WTC11 (cell line): ENCODE results near the gene ETFB. TPM values are rescaled to one million over a fixed set of nuclear protein-coding genes. Genes with fewer than 3 reads are reported as not detected.
A peak's percentile ranks its signal among the peaks of the same experiment; 100 is the strongest.

Experiments used
- ATF2 ChIP-seq: sonication (generic); formaldehyde crosslinking; IDR thresholded peaks from 2 replicates; pipeline ENCODE4 v1.8.1; 2022; ENCODE audit warnings: low read depth, missing genetic modification reagents, borderline replicate concordance
- CBFB ChIP-seq: sonication (generic); formaldehyde crosslinking; IDR thresholded peaks from 2 replicates; pipeline ENCODE4 v1.8.1; 2022; ENCODE audit warnings: mild to moderate bottlenecking, low read depth, missing genetic modification reagents
- EMX1 ChIP-seq: fragments of 250-450 bp; sonication (Bioruptor Pico); IDR thresholded peaks from 2 replicates; pipeline ENCODE4 v1.8.0; 2021; ENCODE audit warnings: mild to moderate bottlenecking
- ESRRA ChIP-seq: sonication (generic); formaldehyde crosslinking; IDR thresholded peaks from 2 replicates; pipeline ENCODE4 v1.8.1; 2022; ENCODE audit warnings: mild to moderate bottlenecking, missing genetic modification reagents, borderline replicate concordance
- FOXP1 ChIP-seq: sonication (generic); formaldehyde crosslinking; IDR thresholded peaks from 2 replicates; pipeline ENCODE4 v1.8.0; 2022; ENCODE audit warnings: missing genetic modification reagents, mild to moderate bottlenecking, moderate library complexity, borderline replicate concordance
- FOXP4 ChIP-seq: sonication (generic); formaldehyde crosslinking; IDR thresholded peaks from 2 replicates; pipeline ENCODE4 v1.8.0; 2022; ENCODE audit warnings: mild to moderate bottlenecking, missing genetic modification reagents
- GRHL2 ChIP-seq: fragments of 250-450 bp; sonication (Bioruptor Pico); IDR thresholded peaks from 2 replicates; pipeline ENCODE4 v1.8.0; 2022; ENCODE audit warnings: mild to moderate bottlenecking, moderate library complexity; ENCODE audit not compliant: insufficient replicate concordance, severe bottlenecking
- GTF2I ChIP-seq: fragments of 250-450 bp; sonication (Bioruptor Pico); conservative IDR thresholded peaks from 2 replicates; pipeline ENCODE4 v1.4.0; 2021; ENCODE audit warnings: mild to moderate bottlenecking
- MAX ChIP-seq: sonication (generic); formaldehyde crosslinking; IDR thresholded peaks from 2 replicates; pipeline ENCODE4 v1.8.0; 2022; ENCODE audit warnings: mild to moderate bottlenecking, missing genetic modification reagents
- MYBL2 ChIP-seq: sonication (generic); formaldehyde crosslinking; IDR thresholded peaks from 2 replicates; pipeline ENCODE4 v1.8.1; 2023; ENCODE audit warnings: mild to moderate bottlenecking, moderate library complexity, missing genetic modification reagents
- NFYB ChIP-seq: sonication (generic); formaldehyde crosslinking; conservative IDR thresholded peaks from 2 replicates; pipeline ENCODE4 v1.8.0; 2022; ENCODE audit warnings: low read depth, missing genetic modification reagents
- NR1H2 ChIP-seq: sonication (generic); formaldehyde crosslinking; IDR thresholded peaks from 2 replicates; pipeline ENCODE4 v1.9.0; 2021; ENCODE audit warnings: mild to moderate bottlenecking, moderate library complexity, missing genetic modification reagents
- NR3C1 ChIP-seq: sonication (generic); formaldehyde crosslinking; conservative IDR thresholded peaks from 2 replicates; pipeline ENCODE4 v1.8.1; 2023; ENCODE audit warnings: low read depth, mild to moderate bottlenecking, missing genetic modification reagents
- PRDM15 ChIP-seq: sonication (generic); formaldehyde crosslinking; IDR thresholded peaks from 2 replicates; pipeline ENCODE4 v1.8.0; 2022; ENCODE audit warnings: missing genetic modification reagents
- SMAD4 ChIP-seq: sonication (generic); formaldehyde crosslinking; IDR thresholded peaks from 2 replicates; pipeline ENCODE4 v1.8.0; 2022; ENCODE audit warnings: mild to moderate bottlenecking, missing genetic modification reagents
- ZNF138 ChIP-seq: sonication (generic); formaldehyde crosslinking; conservative IDR thresholded peaks from 2 replicates; pipeline ENCODE4 v1.8.1; 2022; ENCODE audit warnings: mild to moderate bottlenecking, moderate library complexity, missing genetic modification reagents
- ZNF232 ChIP-seq: sonication (generic); formaldehyde crosslinking; IDR thresholded peaks from 2 replicates; pipeline ENCODE4 v1.8.0; 2022; ENCODE audit warnings: mild to moderate bottlenecking, missing genetic modification reagents
- ZNF425 ChIP-seq: fragments of 250-450 bp; sonication (Bioruptor Pico); conservative IDR thresholded peaks from 2 replicates; pipeline ENCODE4 v1.9.0; 2021; ENCODE audit warnings: mild to moderate bottlenecking
- total RNA-seq: library from RNA; stranded (reverse); gene quantifications from 3 replicates; pipeline ENCODE4 v1.2.3, GENCODE V29; 2021
- TF ChIP-seq, protein P1 (sequence below): sonication (generic); formaldehyde crosslinking; IDR thresholded peaks from 2 replicates; pipeline ENCODE4 v1.8.1; 2023; ENCODE audit warnings: mild to moderate bottlenecking, missing genetic modification reagents
- TF ChIP-seq, protein P2 (sequence below): sonication (generic); formaldehyde crosslinking; IDR thresholded peaks from 2 replicates; pipeline ENCODE4 v1.8.1; 2022; ENCODE audit warnings: mild to moderate bottlenecking, moderate library complexity, missing genetic modification reagents
- TF ChIP-seq, protein P3 (sequence below): fragments of 250-450 bp; sonication (Bioruptor Pico); IDR thresholded peaks from 2 replicates; pipeline ENCODE4 v1.9.0; 2021; ENCODE audit warnings: mild to moderate bottlenecking
- TF ChIP-seq, protein P4 (sequence below): sonication (generic); formaldehyde crosslinking; IDR thresholded peaks from 2 replicates; pipeline ENCODE4 v1.8.1; 2022; ENCODE audit warnings: missing genetic modification reagents, borderline replicate concordance

The ETFB gene
- total RNA-seq, 1 experiment from 2014 or later = 60.6 TPM

GRCh38 chr19:51339687-51340656 is 26.2 kb downstream of the ETFB start (continued):
- TF ChIP-seq GTF2I (no peak), FOXP1 (peak; percentile 99), ZNF138 (CRISPR knock-in tag) (no peak), NFYB (peak; percentile 45), MAX (peak; percentile 84), SMAD4 (CRISPR knock-in tag) (no peak), FOXP4 (peak; percentile 86), PRDM15 (no peak), EMX1 (no peak), ZNF425 (no peak), ZNF232 (0 out of 2 replicates have a peak, but pooled peaks have one; percentile 80), NR1H2 (no peak), ATF2 (CRISPR knock-in tag) (no peak), MYBL2 (peak; percentile 65; the same call in 1 of the 2 replicates), CBFB (no peak), NR3C1 (CRISPR knock-in tag) (no peak; the same call in 1 of the 2 replicates), GRHL2 (CRISPR knock-in tag) (no peak), ESRRA (CRISPR knock-in tag) (peak; percentile 80)
- TF ChIP-seq, protein P1, sequence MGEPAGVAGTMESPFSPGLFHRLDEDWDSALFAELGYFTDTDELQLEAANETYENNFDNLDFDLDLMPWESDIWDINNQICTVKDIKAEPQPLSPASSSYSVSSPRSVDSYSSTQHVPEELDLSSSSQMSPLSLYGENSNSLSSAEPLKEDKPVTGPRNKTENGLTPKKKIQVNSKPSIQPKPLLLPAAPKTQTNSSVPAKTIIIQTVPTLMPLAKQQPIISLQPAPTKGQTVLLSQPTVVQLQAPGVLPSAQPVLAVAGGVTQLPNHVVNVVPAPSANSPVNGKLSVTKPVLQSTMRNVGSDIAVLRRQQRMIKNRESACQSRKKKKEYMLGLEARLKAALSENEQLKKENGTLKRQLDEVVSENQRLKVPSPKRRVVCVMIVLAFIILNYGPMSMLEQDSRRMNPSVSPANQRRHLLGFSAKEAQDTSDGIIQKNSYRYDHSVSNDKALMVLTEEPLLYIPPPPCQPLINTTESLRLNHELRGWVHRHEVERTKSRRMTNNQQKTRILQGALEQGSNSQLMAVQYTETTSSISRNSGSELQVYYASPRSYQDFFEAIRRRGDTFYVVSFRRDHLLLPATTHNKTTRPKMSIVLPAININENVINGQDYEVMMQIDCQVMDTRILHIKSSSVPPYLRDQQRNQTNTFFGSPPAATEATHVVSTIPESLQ (CRISPR knock-in tag) = no peak
- TF ChIP-seq, protein P2, sequence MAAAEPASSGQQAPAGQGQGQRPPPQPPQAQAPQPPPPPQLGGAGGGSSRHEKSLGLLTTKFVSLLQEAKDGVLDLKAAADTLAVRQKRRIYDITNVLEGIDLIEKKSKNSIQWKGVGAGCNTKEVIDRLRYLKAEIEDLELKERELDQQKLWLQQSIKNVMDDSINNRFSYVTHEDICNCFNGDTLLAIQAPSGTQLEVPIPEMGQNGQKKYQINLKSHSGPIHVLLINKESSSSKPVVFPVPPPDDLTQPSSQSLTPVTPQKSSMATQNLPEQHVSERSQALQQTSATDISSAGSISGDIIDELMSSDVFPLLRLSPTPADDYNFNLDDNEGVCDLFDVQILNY (CRISPR knock-in tag) = 0 out of 2 replicates have a peak, but pooled peaks have one; percentile 71
- TF ChIP-seq, protein P3, sequence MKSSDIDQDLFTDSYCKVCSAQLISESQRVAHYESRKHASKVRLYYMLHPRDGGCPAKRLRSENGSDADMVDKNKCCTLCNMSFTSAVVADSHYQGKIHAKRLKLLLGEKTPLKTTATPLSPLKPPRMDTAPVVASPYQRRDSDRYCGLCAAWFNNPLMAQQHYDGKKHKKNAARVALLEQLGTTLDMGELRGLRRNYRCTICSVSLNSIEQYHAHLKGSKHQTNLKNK (CRISPR knock-in tag) = no peak
- TF ChIP-seq, protein P4, sequence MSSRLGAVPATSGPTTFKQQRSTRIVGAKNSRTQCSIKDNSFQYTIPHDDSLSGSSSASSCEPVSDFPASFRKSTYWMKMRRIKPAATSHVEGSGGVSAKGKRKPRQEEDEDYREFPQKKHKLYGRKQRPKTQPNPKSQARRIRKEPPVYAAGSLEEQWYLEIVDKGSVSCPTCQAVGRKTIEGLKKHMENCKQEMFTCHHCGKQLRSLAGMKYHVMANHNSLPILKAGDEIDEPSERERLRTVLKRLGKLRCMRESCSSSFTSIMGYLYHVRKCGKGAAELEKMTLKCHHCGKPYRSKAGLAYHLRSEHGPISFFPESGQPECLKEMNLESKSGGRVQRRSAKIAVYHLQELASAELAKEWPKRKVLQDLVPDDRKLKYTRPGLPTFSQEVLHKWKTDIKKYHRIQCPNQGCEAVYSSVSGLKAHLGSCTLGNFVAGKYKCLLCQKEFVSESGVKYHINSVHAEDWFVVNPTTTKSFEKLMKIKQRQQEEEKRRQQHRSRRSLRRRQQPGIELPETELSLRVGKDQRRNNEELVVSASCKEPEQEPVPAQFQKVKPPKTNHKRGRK (CRISPR knock-in tag) = no peak
